HEK293 (cell line): ENCODE data around the gene STX4.

Experiments used
- GLIS2 ChIP-seq: fragments of 450-650 bp; formaldehyde crosslinking; IDR thresholded peaks from 2 replicates; pipeline ENCODE4 v1.5.1; 2016; ENCODE audit warnings: missing biosample characterization, missing genetic modification characterization
- IKZF3 ChIP-seq: fragments of 450-650 bp; IDR thresholded peaks from 2 replicates; pipeline ENCODE4 v1.5.0; 2018; ENCODE audit warnings: missing biosample characterization, mild to moderate bottlenecking, missing genetic modification characterization, moderate library complexity
- KLF16 ChIP-seq: fragments of 450-650 bp; formaldehyde crosslinking; IDR thresholded peaks from 2 replicates; pipeline ENCODE4 v1.5.1; 2017; ENCODE audit warnings: missing biosample characterization, missing genetic modification characterization
- KLF7 ChIP-seq: fragments of 450-650 bp; formaldehyde crosslinking; IDR thresholded peaks from 2 replicates; pipeline ENCODE4 v1.5.1; 2016; ENCODE audit warnings: missing biosample characterization, missing genetic modification characterization, borderline replicate concordance
- KLF9 ChIP-seq: fragments of 450-650 bp; formaldehyde crosslinking; IDR thresholded peaks from 2 replicates; pipeline ENCODE4 v1.5.1; 2016; ENCODE audit warnings: missing biosample characterization, missing genetic modification characterization, low read depth
- PRDM1 ChIP-seq: fragments of 450-650 bp; formaldehyde crosslinking; IDR thresholded peaks from 2 replicates; pipeline ENCODE4; 2016; ENCODE audit warnings: missing biosample characterization, missing genetic modification characterization
- REPIN1 ChIP-seq: fragments of 450-650 bp; formaldehyde crosslinking; IDR thresholded peaks from 2 replicates; pipeline ENCODE4 v1.5.1; 2017; ENCODE audit warnings: missing biosample characterization, missing genetic modification characterization, low read depth
- SP7 ChIP-seq: fragments of 450-650 bp; formaldehyde crosslinking; IDR thresholded peaks from 2 replicates; pipeline ENCODE4 v1.5.1; 2016; ENCODE audit warnings: missing biosample characterization, missing genetic modification characterization
- TCF7L2 ChIP-seq: IDR thresholded peaks from 2 replicates; pipeline ENCODE4 v1.6.1; 2011; ENCODE audit warnings: low read depth, mild to moderate bottlenecking, inconsistent platforms, low read length, moderate library complexity, borderline replicate concordance
- YY1 ChIP-seq: fragments of 450-650 bp; formaldehyde crosslinking; IDR thresholded peaks from 2 replicates; pipeline ENCODE4 v1.5.1; 2018; ENCODE audit warnings: missing biosample characterization, missing genetic modification characterization
- ZBTB1 ChIP-seq: fragments of 450-650 bp; formaldehyde crosslinking; IDR thresholded peaks from 2 replicates; pipeline ENCODE4 v1.5.1; 2016; ENCODE audit warnings: missing biosample characterization, missing genetic modification characterization
- ZFP41 ChIP-seq: fragments of 450-650 bp; formaldehyde crosslinking; IDR thresholded peaks from 2 replicates; pipeline ENCODE4 v1.5.1; 2016; ENCODE audit warnings: missing biosample characterization, missing genetic modification characterization, borderline replicate concordance
- ZIC2 ChIP-seq: fragments of 450-650 bp; formaldehyde crosslinking; IDR thresholded peaks from 2 replicates; pipeline ENCODE4 v1.5.1; 2016; ENCODE audit warnings: missing biosample characterization, missing genetic modification characterization
- ZNF132 ChIP-seq: fragments of 450-650 bp; formaldehyde crosslinking; IDR thresholded peaks from 2 replicates; pipeline ENCODE4 v1.5.1; 2017; ENCODE audit warnings: missing biosample characterization, missing genetic modification characterization, borderline replicate concordance
- ZNF202 ChIP-seq: fragments of 450-650 bp; formaldehyde crosslinking; IDR thresholded peaks from 2 replicates; pipeline ENCODE4 v1.5.1; 2016; ENCODE audit warnings: missing biosample characterization, missing genetic modification characterization, borderline replicate concordance
- ZNF211 ChIP-seq: fragments of 450-650 bp; formaldehyde crosslinking; IDR thresholded peaks from 2 replicates; pipeline ENCODE4 v1.5.1; 2016; ENCODE audit warnings: low read depth, missing biosample characterization, missing genetic modification characterization
- ZNF266 ChIP-seq: fragments of 450-650 bp; formaldehyde crosslinking; IDR thresholded peaks from 2 replicates; pipeline ENCODE4 v1.5.1; 2016; ENCODE audit warnings: missing biosample characterization, missing genetic modification characterization, low read depth
- ZNF311 ChIP-seq: fragments of 450-650 bp; formaldehyde crosslinking; IDR thresholded peaks from 2 replicates; pipeline ENCODE4 v1.5.1; 2017; ENCODE audit warnings: missing biosample characterization, missing genetic modification characterization, borderline replicate concordance
- ZNF324 ChIP-seq: fragments of 450-650 bp; formaldehyde crosslinking; IDR thresholded peaks from 2 replicates; pipeline ENCODE4 v1.5.1; 2016; ENCODE audit warnings: missing biosample characterization, missing genetic modification characterization
- ZNF394 ChIP-seq: fragments of 450-650 bp; formaldehyde crosslinking; IDR thresholded peaks from 2 replicates; pipeline ENCODE4 v1.5.1; 2016; ENCODE audit warnings: missing biosample characterization, missing genetic modification characterization, mild to moderate bottlenecking, moderate library complexity, borderline replicate concordance
- ZNF426 ChIP-seq: fragments of 450-650 bp; formaldehyde crosslinking; IDR thresholded peaks from 2 replicates; pipeline ENCODE4 v1.5.1; 2017; ENCODE audit warnings: missing biosample characterization, missing genetic modification characterization, mild to moderate bottlenecking, inconsistent platforms, moderate library complexity
- ZNF501 ChIP-seq: fragments of 450-650 bp; formaldehyde crosslinking; IDR thresholded peaks from 2 replicates; pipeline ENCODE4 v1.5.1; 2016; ENCODE audit warnings: missing biosample characterization, missing genetic modification characterization
- ZNF596 ChIP-seq: fragments of 450-650 bp; IDR thresholded peaks from 2 replicates; pipeline ENCODE4 v1.5.0; 2018; ENCODE audit warnings: missing biosample characterization, mild to moderate bottlenecking, missing genetic modification characterization, moderate library complexity
- ZNF629 ChIP-seq: fragments of 450-650 bp; formaldehyde crosslinking; IDR thresholded peaks from 2 replicates; pipeline ENCODE4 v1.5.1; 2017; ENCODE audit warnings: missing biosample characterization, missing genetic modification characterization
- ZNF654 ChIP-seq: fragments of 450-650 bp; formaldehyde crosslinking; IDR thresholded peaks from 2 replicates; pipeline ENCODE4 v1.5.1; 2016; ENCODE audit warnings: low read depth, missing biosample characterization, missing genetic modification characterization
- ZNF747 ChIP-seq: fragments of 450-650 bp; formaldehyde crosslinking; IDR thresholded peaks from 2 replicates; pipeline ENCODE4 v1.5.1; 2016; ENCODE audit warnings: missing biosample characterization, missing genetic modification characterization
- ZNF76 ChIP-seq: fragments of 450-650 bp; formaldehyde crosslinking; IDR thresholded peaks from 2 replicates; pipeline ENCODE4; 2016; ENCODE audit warnings: low read depth, missing biosample characterization, missing genetic modification characterization, borderline replicate concordance
- ZNF777 ChIP-seq: fragments of 450-650 bp; formaldehyde crosslinking; IDR thresholded peaks from 2 replicates; pipeline ENCODE4 v1.5.1; 2017; ENCODE audit warnings: missing biosample characterization, missing genetic modification characterization, borderline replicate concordance
- ZSCAN30 ChIP-seq: fragments of 450-650 bp; IDR thresholded peaks from 2 replicates; pipeline ENCODE4 v1.5.1; 2018; ENCODE audit warnings: missing biosample characterization, mild to moderate bottlenecking, missing genetic modification characterization, moderate library complexity
- TF ChIP-seq, protein P1 (sequence below): fragments of 450-650 bp; formaldehyde crosslinking; IDR thresholded peaks from 2 replicates; pipeline ENCODE4 v1.5.1; 2016; ENCODE audit warnings: missing biosample characterization, missing genetic modification characterization, borderline replicate concordance
- TF ChIP-seq, protein P2 (sequence below): fragments of 450-650 bp; formaldehyde crosslinking; IDR thresholded peaks from 2 replicates; pipeline ENCODE4 v1.5.1; 2016; ENCODE audit warnings: missing biosample characterization, missing genetic modification characterization
- TF ChIP-seq, protein P3 (sequence below): fragments of 450-650 bp; formaldehyde crosslinking; IDR thresholded peaks from 2 replicates; pipeline ENCODE4 v1.5.1; 2017; ENCODE audit warnings: missing biosample characterization, missing genetic modification characterization
- TF ChIP-seq, protein P4 (sequence below): fragments of 450-650 bp; formaldehyde crosslinking; IDR thresholded peaks from 2 replicates; pipeline ENCODE4 v1.5.1; 2016; ENCODE audit warnings: missing biosample characterization, missing genetic modification characterization

STX4 gene

DNA sequence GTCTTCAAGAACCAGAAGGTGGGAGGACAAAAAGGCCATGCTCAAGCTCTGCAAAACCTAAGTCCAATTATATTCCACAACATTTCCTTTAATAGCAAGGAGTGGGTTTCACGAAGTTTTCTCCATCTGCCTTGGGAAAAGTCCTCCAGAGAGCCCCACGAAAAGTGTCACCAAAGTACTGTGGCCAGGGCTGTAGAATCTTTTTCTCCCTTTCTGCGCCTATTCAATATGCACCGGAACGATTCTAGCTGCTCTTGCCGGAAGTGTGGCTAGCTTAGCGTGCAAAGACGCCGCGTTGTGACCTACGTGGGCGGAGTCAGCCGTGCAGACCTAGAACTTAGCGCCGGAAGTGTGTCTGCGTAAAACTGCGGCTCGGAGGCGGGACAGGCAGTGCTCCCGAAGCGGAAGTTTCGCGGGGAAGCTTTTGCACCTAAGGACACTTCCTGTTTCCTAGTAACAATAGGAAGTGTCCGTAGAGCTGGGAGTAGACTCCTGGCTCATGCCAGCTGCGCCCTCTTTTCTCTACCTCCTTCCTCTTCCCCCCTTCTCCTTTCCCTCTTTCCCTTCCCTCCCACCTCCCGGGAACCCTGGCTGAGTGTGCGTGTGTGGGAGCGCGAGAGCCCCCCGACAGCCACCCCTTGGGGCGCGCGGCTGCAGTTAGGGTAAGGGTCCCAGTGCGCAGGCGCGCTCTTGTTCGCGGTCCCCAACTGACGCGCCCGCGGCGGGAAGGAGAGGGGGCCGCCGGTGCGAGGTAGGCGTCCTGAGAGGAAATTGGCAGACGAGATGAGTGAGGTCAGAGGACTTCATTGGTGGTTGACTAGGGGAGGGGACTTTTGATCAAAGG lies 40.8 kb downstream of the STX4 start, which contains the start of the genes ZNF646 and ZNF668 (continued):
- TF ChIP-seq ZIC2 (tag by site-specific recombination) (peak; percentile 71; the same call in 1 of the 2 replicates), ZNF629 (peak; percentile 93), ZNF311 (tag by site-specific recombination) (no peak), ZNF202 (tag by site-specific recombination) (no peak), KLF16 (peak; percentile 90), ZNF394 (tag by site-specific recombination) (peak; percentile 62), ZNF654 (no peak), PRDM1 (tag by site-specific recombination) (no peak), YY1 (tag by site-specific recombination) (peak; percentile 12; the same call in 1 of the 2 replicates), ZNF324 (peak; percentile 77), ZNF747 (tag by site-specific recombination) (no peak), ZNF777 (peak; percentile 62; the same call in 1 of the 2 replicates), ZNF501 (tag by site-specific recombination) (peak; percentile 79), KLF9 (peak; percentile 87), REPIN1 (tag by site-specific recombination) (no peak; the same call in 1 of the 2 replicates), ZSCAN30 (tag by site-specific recombination) (peak; percentile 91), ZFP41 (no peak), TCF7L2 (no peak), SP7 (tag by site-specific recombination) (peak; percentile 84), GLIS2 (tag by site-specific recombination) (peak; percentile 96), ZNF211 (tag by site-specific recombination) (no peak), ZNF426 (no peak), IKZF3 (peak; percentile 75), ZNF266 (tag by site-specific recombination) (no peak), ZNF76 (peak; percentile 54; the same call in 1 of the 2 replicates), ZBTB1 (tag by site-specific recombination) (no peak), KLF7 (tag by site-specific recombination) (peak; percentile 79; the same call in 1 of the 2 replicates), ZNF596 (tag by site-specific recombination) (no peak), ZNF132 (tag by site-specific recombination) (no peak)
- TF ChIP-seq, protein P1, sequence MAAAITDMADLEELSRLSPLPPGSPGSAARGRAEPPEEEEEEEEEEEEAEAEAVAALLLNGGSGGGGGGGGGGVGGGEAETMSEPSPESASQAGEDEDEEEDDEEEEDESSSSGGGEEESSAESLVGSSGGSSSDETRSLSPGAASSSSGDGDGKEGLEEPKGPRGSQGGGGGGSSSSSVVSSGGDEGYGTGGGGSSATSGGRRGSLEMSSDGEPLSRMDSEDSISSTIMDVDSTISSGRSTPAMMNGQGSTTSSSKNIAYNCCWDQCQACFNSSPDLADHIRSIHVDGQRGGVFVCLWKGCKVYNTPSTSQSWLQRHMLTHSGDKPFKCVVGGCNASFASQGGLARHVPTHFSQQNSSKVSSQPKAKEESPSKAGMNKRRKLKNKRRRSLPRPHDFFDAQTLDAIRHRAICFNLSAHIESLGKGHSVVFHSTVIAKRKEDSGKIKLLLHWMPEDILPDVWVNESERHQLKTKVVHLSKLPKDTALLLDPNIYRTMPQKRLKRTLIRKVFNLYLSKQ = no peak
- TF ChIP-seq, protein P2, sequence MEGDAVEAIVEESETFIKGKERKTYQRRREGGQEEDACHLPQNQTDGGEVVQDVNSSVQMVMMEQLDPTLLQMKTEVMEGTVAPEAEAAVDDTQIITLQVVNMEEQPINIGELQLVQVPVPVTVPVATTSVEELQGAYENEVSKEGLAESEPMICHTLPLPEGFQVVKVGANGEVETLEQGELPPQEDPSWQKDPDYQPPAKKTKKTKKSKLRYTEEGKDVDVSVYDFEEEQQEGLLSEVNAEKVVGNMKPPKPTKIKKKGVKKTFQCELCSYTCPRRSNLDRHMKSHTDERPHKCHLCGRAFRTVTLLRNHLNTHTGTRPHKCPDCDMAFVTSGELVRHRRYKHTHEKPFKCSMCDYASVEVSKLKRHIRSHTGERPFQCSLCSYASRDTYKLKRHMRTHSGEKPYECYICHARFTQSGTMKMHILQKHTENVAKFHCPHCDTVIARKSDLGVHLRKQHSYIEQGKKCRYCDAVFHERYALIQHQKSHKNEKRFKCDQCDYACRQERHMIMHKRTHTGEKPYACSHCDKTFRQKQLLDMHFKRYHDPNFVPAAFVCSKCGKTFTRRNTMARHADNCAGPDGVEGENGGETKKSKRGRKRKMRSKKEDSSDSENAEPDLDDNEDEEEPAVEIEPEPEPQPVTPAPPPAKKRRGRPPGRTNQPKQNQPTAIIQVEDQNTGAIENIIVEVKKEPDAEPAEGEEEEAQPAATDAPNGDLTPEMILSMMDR (tag by site-specific recombination) = peak; percentile 63
- TF ChIP-seq, protein P3, sequence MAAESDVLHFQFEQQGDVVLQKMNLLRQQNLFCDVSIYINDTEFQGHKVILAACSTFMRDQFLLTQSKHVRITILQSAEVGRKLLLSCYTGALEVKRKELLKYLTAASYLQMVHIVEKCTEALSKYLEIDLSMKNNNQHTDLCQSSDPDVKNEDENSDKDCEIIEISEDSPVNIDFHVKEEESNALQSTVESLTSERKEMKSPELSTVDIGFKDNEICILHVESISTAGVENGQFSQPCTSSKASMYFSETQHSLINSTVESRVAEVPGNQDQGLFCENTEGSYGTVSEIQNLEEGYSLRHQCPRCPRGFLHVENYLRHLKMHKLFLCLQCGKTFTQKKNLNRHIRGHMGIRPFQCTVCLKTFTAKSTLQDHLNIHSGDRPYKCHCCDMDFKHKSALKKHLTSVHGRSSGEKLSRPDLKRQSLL = peak; percentile 85
- TF ChIP-seq, protein P4, sequence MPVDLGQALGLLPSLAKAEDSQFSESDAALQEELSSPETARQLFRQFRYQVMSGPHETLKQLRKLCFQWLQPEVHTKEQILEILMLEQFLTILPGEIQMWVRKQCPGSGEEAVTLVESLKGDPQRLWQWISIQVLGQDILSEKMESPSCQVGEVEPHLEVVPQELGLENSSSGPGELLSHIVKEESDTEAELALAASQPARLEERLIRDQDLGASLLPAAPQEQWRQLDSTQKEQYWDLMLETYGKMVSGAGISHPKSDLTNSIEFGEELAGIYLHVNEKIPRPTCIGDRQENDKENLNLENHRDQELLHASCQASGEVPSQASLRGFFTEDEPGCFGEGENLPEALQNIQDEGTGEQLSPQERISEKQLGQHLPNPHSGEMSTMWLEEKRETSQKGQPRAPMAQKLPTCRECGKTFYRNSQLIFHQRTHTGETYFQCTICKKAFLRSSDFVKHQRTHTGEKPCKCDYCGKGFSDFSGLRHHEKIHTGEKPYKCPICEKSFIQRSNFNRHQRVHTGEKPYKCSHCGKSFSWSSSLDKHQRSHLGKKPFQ (tag by site-specific recombination) = no peak
